Body of pancreas (tissue), 4 donors: Measurements from ENCODE around the gene COL15A1.

Experiments used
- CTCF ChIP-seq, 7 experiments: fragments of 450-650 bp in 4 of 7; fragments of 200-600 bp in 3 of 7; sonication (generic) in 3 of 7; IDR thresholded peaks; one replicate each; pipeline ENCODE4 v1.5.1; 2016 to 2019; ENCODE audit warnings: antibody characterized with exemption in 7 of 7
- POLR2A ChIP-seq, 3 donors: fragments of 450-650 bp; IDR thresholded peaks; one replicate each; pipeline ENCODE4 v1.6.1; 2016; ENCODE audit warnings: antibody characterized with exemption in 3 of 3, mild to moderate bottlenecking in 2 of 3

DNA sequence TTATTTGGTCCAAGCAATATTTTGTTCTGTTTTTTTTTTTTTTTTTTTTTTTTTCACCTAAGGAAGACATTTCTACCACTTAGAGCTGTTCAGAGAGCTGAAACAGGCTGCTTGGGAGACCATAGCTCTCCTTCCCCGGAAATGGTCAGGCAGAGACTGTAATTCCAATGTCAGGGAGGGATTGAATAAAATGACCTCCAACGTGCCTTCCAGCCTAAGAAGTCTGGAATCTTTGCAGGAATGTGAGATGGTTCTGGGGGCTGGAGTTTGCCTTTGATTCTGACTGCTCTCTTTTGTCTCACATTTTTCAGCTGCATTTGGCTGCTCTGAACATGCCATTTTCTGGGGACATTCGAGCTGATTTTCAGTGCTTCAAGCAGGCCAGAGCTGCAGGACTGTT lies 122.9 kb downstream of the COL15A1 start:
- TF ChIP-seq POLR2A (IDR thresholded peaks at IDR 0.05) (no peak), CTCF (IDR thresholded peaks at IDR 0.05) (no peak)
